HL-60 (cell line): ENCODE measurements around the gene RFX7.
A peak's percentile ranks its signal among the peaks of the same experiment; 100 is the strongest.
"Not testable (repeated sequence)": the region's sequence is repeated elsewhere in the genome, so short reads cannot be mapped to it uniquely, and the experiment has no call there.

Experiments
- DNase-seq, 2 experiments: peaks; one replicate each; pipeline ENCODE4 v3.0.0-alpha.2; 2010 to 2020; ENCODE audit warnings: low read depth in 1 of 2, low spot score in 1 of 2
- H3K27ac ChIP-seq: fragments of 250-450 bp; sonication (Bioruptor Pico); replicated peaks from 2 replicates; pipeline ENCODE4 v1.5.1; 2020; ENCODE audit warnings: mild to moderate bottlenecking, moderate library complexity
- H3K27me3 ChIP-seq: fragments of 250-450 bp; sonication (Bioruptor Pico); 2 replicates; pipeline ENCODE4 v1.5.1; 2021; ENCODE audit warnings: mild to moderate bottlenecking, moderate library complexity; ENCODE audit not compliant: insufficient read depth, poor library complexity, severe bottlenecking
- H3K4me3 ChIP-seq: replicated peaks from 2 replicates; pipeline ENCODE4 v1.5.1; 2011; ENCODE audit warnings: mild to moderate bottlenecking, control low read depth, low read length; ENCODE audit not compliant: insufficient read depth
- CTCF ChIP-seq: IDR thresholded peaks from one replicate; pipeline ENCODE4 v1.5.1; 2011; ENCODE audit warnings: low read length, control low read depth, inconsistent platforms; ENCODE audit not compliant: insufficient read depth
- GABPA ChIP-seq: IDR thresholded peaks from 2 replicates; pipeline ENCODE4 v1.6.1; 2012; ENCODE audit warnings: low read depth
- POLR2AphosphoS5 ChIP-seq: IDR thresholded peaks from 2 replicates; pipeline ENCODE4 v1.6.1; 2012; ENCODE audit warnings: low read depth
- REST ChIP-seq: IDR thresholded peaks from 2 replicates; pipeline ENCODE4 v1.6.1; 2012; ENCODE audit warnings: low read depth; ENCODE audit not compliant: insufficient replicate concordance
- SPI1 ChIP-seq: IDR thresholded peaks from 2 replicates; pipeline ENCODE4 v1.6.1; 2012; ENCODE audit warnings: low read depth, mild to moderate bottlenecking, borderline replicate concordance

The RFX7 gene

GRCh38 chr15:56160966-56161365, 82.7 kb downstream of the RFX7 start:
- no peak for DNase-seq
- H3K27ac ChIP-seq, result peak overlapping the region; percentile 1; the same call in 1 of the 2 replicates

GRCh38 chr15:56156877-56157276, 86.8 kb downstream of the RFX7 start:
- Histone ChIP-seq H3K27ac (no peak overlapping the region), H3K4me3 (no peak overlapping the region), H3K27me3 (no peaks in the 10 kb centered on the region)
- no peak for TF ChIP-seq SPI1
- DNase-seq, result no peak

More at GRCh38 chr15:56160966-56161365, 82.7 kb downstream of the RFX7 start:
- TF ChIP-seq REST, result no peak
- no peak for TF ChIP-seq GABPA
- TF ChIP-seq CTCF, result no peak
- no peak for TF ChIP-seq POLR2AphosphoS5
- no peak for TF ChIP-seq SPI1
- H3K4me3 ChIP-seq, result no peak overlapping the region
- H3K27me3 ChIP-seq, result no peaks in the 10 kb centered on the region

GRCh38 chr15:56155278-56155677, 88.4 kb downstream of the RFX7 start:
- not testable (repeated sequence) for DNase-seq, H3K4me3 ChIP-seq, H3K27ac ChIP-seq, H3K27me3 ChIP-seq

GRCh38 chr15:56154768-56155167, 88.9 kb downstream of the RFX7 start:
- not testable (repeated sequence) for DNase-seq, H3K27me3 ChIP-seq, H3K27ac ChIP-seq, H3K4me3 ChIP-seq

- Histone ChIP-seq H3K27me3 (no peaks in the 10 kb centered on the region), H3K4me3 (no peak overlapping the region), H3K27ac (no peak overlapping the region)
- no peak for DNase-seq
- TF ChIP-seq POLR2AphosphoS5, result no peak
- TF ChIP-seq GABPA, result no peak
- no peak for TF ChIP-seq REST
- TF ChIP-seq SPI1, result no peak
- TF ChIP-seq CTCF, result no peak
These were observed 93.5 kb downstream of the RFX7 start for GRCh38 chr15:56150204-56150603.
